CD4-positive, alpha-beta T cell treated with Interleukin-1 beta for 1 hour (primary cell): Measurements from ENCODE around the gene LDB1.

Experiments used
- DNase-seq, 2 donors: peaks; one replicate each; pipeline ENCODE4 v3.0.0-alpha.2; 2020 to 2022

The LDB1 gene

DNA sequence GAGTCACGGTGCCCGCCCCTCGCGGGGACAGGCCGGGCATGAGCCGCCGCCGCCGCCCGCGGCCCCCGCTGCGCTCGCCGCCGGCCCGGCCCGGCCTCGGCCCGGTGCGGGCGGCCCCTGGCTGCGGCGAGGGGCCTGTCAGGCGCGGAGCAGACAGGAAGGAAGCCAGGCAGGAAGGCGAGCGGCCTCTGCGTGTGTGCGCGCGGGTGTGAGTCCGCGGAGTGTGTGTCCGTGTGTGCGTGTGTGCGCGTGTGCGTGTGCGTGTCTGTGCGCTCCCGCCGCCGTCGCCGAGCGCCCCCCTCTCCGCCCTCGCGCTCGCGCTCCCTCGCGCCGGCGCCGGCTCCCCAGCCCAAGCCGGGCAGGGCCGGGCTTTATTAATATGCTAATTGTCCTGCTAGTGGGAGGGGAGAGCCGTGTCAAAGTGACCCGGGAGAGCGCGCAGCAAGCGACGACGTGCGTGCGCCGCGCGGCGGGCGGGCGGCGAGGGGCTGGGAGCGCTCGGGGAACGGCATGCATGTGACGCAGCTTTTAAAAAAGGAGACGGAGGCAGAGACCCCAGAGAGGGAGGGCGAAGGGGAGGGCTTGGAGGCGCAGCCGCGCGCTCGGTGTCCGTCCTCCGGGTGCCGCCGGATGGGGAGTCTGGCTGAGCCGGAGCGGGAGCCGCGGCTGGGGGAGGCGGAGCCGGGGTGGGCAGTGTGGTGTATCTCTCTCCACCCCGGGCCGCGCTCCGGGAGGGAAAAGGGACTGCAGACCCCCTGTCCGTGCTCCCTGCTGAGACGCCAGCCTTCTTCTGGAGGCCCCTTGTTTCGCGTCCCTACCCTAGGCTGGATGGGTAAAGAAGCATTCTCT is at the start of gene LDB1:
TSS of gene LDB1 (minus strand) at position 227 of the 849 bp plus-strand sequence. CDS start 258 bp downstream, outside the sequence.
- DNase-seq: peak; percentile 79 to 83

DNA sequence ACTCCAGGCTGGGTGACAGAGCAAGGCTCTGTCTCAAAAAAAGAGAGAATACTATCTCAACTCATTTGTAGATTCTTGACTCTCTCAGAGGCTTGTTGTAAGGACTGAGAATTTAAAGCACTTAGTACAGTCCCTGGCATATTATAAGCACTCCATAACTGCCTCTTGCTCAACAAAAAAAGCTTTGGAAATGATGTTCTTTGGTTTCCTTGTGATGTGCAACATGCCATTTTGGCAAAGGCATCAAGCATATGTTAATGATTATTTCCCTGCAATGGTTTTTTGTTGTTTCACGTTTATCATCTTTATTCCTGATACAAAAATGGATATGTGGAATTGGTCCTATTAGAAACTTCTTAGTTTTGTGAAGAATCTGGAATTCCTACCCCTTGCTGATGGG is 47.7 kb upstream of the LDB1 start:
- DNase-seq: no peak

GRCh38 chr10:102163342-102163989 is 43.3 kb upstream of the LDB1 start:
- DNase-seq: no peak

GRCh38 chr10:102159831-102160230 is 39.7 kb upstream of the LDB1 start:
- no peak for DNase-seq

DNA sequence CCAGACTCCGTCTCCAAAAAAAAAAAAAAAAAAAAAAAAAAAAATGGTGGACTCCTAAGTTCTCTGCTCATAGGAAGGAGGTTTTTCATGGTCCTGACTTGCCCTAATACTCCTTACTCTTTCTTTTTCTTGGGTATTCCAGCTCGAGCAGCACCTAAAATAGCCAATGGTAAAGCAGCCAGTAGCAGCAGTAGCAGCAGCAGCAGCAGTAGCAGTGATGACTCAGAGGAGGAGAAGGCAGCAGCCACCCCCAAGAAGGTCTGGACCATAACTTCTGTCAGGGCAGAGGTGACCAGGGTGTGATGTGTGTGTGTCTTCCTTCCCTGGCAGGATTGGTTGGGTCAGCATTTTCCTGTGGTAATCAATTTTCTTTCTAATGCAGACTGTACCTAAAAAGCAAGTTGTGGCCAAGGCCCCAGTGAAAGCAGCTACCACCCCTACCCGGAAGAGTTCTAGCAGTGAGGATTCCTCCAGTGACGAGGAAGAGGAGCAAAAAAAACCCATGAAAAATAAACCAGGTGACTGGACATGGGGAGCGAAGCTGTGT is 39.0 kb upstream of the LDB1 start:
- DNase-seq: no peak

DNA sequence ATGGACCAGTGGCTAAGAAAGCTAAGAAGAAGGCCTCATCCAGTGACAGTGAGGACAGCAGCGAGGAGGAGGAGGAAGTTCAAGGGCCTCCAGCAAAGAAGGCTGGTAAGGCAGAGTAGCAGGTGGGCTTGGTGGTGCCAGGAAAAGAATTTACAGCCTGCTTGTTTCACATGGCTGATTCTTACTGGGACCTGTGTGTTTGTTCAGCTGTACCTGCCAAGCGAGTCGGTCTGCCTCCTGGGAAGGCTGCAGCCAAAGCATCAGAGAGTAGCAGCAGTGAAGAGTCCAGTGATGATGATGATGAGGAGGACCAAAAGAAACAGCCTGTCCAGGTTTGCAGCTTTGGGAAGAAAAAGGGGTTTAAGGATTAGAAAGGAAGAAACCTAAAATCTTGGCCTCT is 37.1 kb upstream of the LDB1 start:
- DNase-seq: no peak

DNA sequence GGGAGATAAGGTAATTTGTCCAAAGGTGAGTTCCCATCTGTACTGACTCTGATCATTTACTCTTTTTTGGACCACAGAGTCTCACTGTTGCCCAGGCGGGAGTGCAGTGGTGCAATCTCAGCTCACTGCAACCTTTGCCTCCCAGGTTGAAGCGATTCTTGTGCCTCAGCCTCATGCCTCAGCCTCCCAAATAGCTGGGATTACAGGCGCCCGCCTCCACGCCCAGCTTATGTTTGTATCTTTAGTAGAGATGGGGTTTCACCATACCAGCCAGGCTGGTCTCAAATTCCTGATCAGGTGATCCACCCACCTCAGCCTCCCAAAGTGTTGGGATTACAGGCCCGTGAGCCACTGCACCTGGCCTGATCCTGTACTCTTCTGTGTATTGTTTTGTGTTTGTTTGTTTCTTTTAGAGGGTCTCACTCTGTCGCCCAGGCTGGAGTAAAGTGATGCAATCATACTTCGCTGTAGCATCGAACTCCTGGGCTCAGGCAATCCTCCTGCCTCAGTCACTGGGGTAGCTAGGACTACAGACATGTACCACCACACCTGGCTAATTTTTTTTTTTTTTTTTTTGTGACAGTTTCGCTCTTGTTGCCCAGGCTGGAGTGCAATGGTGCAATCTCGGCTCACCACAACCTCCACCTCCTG is 34.4 kb upstream of the LDB1 start:
- DNase-seq: no peak

- no peak for DNase-seq
These were observed 33.0 kb upstream of the LDB1 start for GRCh38 chr10:102153093-102153620.

- no peak for DNase-seq
These were observed 32.4 kb upstream of the LDB1 start for GRCh38 chr10:102152545-102152890.

DNA sequence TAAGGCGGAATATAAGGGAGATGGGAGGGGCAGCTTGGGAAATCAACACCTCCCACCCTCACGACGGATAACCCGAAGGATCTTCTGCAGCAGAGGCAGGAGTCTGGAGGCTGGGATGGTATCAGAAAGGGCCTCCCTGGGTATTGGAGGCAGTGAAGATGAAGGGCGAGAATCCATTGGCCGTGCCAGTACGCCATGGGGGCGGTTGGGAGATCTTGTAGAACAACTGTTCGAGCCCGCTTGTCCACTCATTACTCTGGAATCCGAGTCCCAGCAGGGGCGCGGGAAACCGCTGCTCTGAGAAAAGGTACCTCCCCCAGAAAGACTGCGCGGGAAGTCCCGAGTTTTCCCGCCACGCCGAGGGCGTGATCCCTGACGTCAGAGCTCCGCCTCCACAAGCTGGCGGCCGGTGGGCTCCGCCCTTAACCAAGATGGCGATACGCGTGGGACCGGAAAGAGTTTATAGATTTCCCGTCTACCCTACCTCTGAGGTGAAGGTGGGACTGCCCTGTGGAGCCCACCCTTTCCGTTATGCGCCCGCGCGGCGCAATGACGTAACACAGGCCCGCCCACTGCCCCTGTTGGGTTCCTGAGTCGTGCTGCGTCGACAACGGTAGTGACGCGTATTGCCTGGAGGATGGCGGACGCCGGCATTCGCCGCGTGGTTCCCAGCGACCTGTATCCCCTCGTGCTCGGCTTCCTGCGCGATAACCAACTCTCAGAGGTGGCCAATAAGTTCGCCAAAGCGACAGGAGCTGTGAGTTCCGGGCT is 31.8 kb upstream of the LDB1 start, which contains the start of gene NOLC1:
TSS of gene NOLC1 (plus strand) at position 616 of the 771 bp plus-strand sequence. CDS start at position 638, 22 bp downstream.
- DNase-seq: peak; percentile 100

- no peak for DNase-seq
These were observed 31.0 kb upstream of the LDB1 start for GRCh38 chr10:102150970-102151773.

GRCh38 chr10:102148275-102148674 is 28.1 kb upstream of the LDB1 start:
- no peak for DNase-seq

GRCh38 chr10:102147561-102147960 is 27.4 kb upstream of the LDB1 start:
- no peak for DNase-seq

DNA sequence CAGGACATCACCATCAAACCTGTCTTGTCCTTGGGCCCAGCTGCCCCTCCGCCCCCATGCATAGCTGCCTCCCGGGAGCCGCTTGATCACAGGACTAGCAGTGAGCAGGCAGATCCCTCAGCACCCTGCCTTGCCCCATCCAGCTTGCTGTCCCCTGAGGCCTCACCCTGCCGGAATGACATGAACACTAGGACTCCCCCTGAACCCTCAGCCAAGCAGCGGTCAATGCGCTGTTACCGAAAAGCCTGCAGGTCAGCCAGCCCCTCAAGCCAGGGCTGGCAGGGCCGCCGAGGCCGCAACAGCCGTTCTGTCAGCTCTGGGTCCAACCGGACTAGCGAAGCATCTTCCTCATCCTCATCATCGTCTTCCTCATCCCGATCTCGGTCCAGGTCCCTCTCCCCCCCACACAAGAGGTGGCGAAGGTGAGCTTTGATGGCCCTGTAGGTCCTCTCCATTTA is 26.8 kb upstream of the LDB1 start:
- no peak for DNase-seq

DNA sequence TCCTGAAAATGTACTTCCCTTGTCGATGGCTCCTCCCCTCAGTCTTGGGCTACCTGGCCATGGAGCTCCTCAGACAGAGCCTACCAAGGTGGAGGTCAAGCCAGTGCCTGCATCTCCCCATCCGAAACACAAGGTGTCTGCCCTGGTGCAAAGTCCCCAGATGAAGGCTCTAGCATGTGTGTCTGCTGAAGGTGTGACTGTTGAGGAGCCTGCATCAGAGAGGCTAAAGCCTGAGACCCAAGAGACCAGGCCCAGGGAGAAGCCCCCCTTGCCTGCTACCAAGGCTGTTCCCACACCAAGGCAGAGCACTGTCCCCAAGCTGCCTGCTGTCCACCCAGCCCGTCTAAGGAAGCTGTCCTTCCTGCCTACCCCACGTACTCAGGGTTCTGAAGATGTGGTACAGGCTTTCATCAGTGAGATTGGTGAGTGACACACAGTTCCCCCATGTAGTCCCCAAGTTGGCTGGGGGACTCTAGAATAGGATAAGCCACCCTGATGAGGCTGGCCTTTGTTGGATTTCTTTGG is 21.5 kb upstream of the LDB1 start:
- no peak for DNase-seq

DNA sequence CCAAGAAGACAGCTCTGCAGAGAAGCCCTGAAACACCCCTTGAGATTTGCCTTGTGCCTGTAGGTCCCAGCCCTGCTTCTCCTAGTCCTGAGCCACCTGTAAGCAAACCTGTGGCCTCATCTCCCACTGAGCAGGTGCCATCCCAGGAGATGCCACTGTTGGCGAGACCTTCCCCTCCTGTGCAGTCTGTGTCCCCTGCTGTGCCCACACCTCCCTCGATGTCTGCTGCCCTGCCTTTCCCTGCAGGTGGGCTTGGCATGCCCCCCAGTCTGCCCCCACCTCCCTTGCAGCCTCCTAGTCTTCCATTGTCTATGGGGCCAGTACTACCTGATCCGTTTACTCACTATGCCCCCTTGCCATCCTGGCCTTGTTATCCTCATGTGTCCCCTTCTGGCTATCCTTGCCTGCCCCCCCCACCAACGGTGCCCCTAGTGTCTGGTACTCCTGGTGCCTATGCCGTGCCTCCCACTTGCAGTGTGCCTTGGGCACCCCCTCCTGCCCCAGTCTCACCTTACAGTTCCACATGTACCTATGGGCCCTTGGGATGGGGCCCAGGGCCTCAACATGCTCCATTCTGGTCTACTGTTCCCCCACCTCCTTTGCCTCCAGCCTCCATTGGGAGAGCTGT is 20.9 kb upstream of the LDB1 start:
- DNase-seq: no peak

- no peak for DNase-seq
These were observed 20.1 kb upstream of the LDB1 start for GRCh38 chr10:102140218-102140617.

DNA sequence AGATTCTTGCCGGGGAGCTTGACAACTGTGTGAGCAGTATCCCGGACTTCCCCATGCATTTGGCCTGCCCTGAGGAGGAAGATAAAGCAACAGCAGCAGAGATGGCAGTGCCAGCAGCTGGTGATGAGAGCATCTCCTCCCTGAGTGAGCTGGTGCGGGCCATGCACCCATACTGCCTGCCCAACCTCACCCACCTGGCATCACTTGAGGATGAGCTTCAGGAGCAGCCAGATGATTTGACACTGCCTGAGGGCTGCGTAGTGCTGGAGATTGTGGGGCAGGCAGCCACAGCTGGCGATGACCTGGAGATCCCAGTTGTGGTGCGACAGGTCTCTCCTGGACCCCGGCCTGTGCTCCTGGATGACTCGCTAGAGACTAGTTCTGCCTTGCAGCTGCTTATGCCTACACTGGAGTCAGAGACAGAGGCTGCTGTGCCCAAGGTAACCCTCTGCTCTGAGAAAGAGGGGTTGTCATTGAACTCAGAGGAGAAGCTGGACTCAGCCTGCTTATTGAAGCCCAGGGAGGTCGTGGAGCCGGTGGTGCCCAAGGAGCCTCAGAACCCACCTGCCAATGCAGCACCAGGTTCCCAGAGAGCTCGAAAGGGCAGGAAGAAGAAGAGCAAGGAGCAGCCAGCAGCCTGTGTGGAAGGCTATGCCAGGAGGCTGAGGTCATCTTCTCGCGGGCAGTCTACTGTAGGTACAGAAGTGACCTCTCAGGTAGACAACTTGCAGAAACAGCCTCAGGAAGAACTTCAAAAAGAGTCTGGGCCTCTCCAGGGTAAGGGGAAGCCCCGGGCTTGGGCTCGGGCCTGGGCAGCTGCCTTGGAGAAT is 19.3 kb upstream of the LDB1 start:
- DNase-seq: no peak

- DNase-seq: no peak
These were observed 15.9 kb upstream of the LDB1 start for GRCh38 chr10:102135956-102136526.
